Activated T-cell treated with anti-CD3 and anti-CD28 coated beads, Interleukin-2, amount 50 U/mL, for 4 hours (primary cell): ENCODE data around the gene ATP6V0A4. TPM values are rescaled to one million over a fixed set of nuclear protein-coding genes. Genes with fewer than 3 reads are reported as not detected.
"Not testable (repeated sequence)": the region's sequence is repeated elsewhere in the genome, so short reads cannot be mapped to it uniquely, and the experiment has no call there.

Source experiments
- ATAC-seq, 2 donors: fragments of 200-7000 bp; cut with Tn5 transposase; one replicate each; pipeline ENCODE4 v1.10.0; 2021
- DNase-seq: peaks from one replicate; pipeline ENCODE4 v3.0.0-alpha.2; 2020
- H3K27me3 Mint-ChIP-seq: one replicate; pipeline ENCODE4 v1.8.0; 2021; ENCODE audit warnings: low read depth, mixed read lengths
- H3K36me3 Mint-ChIP-seq: one replicate; pipeline ENCODE4 v1.8.0; 2022; ENCODE audit warnings: mixed read lengths; ENCODE audit not compliant: insufficient read depth
- H3K4me1 Mint-ChIP-seq: one replicate; pipeline ENCODE4 v1.8.0; 2021; ENCODE audit warnings: low read depth, mixed read lengths
- H3K4me3 Mint-ChIP-seq: one replicate; pipeline ENCODE4 v1.8.0; 2021; ENCODE audit warnings: mild to moderate bottlenecking, moderate library complexity, mixed read lengths
- H3K9me3 Mint-ChIP-seq: one replicate; pipeline ENCODE4 v1.8.0; 2021; ENCODE audit warnings: mixed read lengths
- total RNA-seq, 3 donors: library from RNA; stranded (reverse); gene quantifications; one replicate each; pipeline ENCODE4 v1.2.1, GENCODE V29; 2021

ATP6V0A4 gene
- total RNA-seq, 3 donors from 2014 or later, result not detected

DNA sequence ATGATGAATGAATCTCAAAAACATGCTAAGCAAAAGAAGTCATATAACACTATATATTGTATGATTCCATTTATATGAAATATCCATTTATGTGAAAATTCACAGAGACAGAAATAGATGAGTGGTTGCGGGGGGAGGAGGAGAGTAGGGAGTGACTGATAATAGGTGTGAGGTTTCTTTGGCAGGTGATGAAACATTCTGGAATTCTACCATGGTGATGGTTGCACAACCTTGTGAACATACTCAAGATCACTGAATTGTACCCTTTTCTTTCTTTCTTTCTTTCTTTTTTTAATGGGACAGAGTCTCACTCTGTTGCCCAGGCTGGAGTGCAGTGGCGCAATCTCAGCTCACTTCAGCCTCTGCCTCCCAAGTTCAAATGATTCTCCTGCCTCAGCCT, 107.5 kb downstream of the ATP6V0A4 start:
- no peak overlapping the region for H3K4me3 Mint-ChIP-seq
- ATAC-seq (no peak), DNase-seq (no peak)
- peaks cover 8% of the 10 kb centered on the region for H3K27me3 Mint-ChIP-seq
- H3K36me3 Mint-ChIP-seq, result no peaks in the 10 kb centered on the region
- H3K9me3 Mint-ChIP-seq, result peaks cover 4% of the 10 kb centered on the region
- H3K4me1 Mint-ChIP-seq, result no peaks in the 10 kb centered on the region

DNA sequence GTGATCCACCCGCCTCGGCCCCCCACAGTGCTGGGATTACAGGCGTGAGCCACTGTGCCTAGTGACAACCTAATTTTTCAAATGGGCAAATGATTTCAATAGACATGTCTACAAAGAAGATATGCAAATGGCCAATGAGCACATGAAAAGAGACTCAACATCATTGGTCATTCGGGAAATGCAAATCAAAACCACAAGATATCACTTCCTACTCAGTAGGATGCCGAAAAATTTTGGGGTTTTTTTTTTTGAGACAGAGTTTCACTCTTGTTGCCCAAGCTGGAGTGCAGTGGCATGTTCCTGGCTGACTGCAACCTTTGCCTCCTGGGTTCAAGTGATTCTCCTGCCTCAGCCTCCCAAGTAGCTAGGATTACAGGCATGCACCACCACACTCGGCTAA, 110.0 kb downstream of the ATP6V0A4 start:
- not testable (repeated sequence) for H3K4me3 Mint-ChIP-seq, DNase-seq, H3K36me3 Mint-ChIP-seq, H3K9me3 Mint-ChIP-seq, H3K27me3 Mint-ChIP-seq, ATAC-seq, H3K4me1 Mint-ChIP-seq

DNA sequence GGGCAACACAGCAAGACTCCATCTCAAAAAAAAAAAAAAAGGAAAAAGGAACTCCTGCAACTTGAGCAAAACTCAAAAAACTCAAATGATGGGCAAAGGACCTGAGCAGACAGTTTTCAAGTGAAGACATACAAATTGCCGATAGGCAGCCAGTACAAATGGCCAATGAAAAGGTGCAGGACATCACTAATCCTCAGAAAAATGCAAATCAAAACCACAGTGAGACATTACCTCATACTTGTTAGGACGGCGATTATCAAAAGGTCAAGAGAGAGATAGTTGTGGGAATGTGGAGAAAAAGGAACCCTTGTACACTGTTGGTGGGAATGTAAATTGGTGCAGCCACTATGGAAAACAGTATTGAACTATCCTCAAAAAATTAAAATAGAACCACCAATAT, 113.7 kb downstream of the ATP6V0A4 start:
- no peak overlapping the region for H3K4me3 Mint-ChIP-seq
- H3K36me3 Mint-ChIP-seq, result no peaks in the 10 kb centered on the region
- DNase-seq (no peak), ATAC-seq (no peak)
- no peaks in the 10 kb centered on the region for H3K4me1 Mint-ChIP-seq
- H3K9me3 Mint-ChIP-seq, result peaks cover 4% of the 10 kb centered on the region
- H3K27me3 Mint-ChIP-seq, result peaks cover 12% of the 10 kb centered on the region

DNA sequence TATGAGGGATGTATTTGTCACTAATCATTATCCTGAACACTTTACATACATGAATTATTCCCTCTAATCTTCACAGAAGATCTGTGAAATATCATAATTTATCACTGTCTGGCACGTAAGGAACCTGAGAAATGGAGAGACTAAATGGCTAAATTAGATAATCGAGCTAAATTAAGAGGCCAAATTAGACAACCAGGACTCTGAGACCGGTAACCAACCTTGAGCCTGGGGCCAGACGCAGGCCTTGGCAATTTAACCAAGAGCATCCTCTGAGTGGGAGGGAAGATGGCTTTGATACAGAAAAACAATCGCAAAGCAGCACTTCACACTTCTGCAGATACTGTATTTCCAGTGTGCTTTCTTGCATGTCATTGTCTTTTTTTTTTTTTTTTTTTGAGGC, 118.2 kb downstream of the ATP6V0A4 start:
- no peak for ATAC-seq
- no peaks in the 10 kb centered on the region for H3K4me1 Mint-ChIP-seq
- H3K4me3 Mint-ChIP-seq, result no peak overlapping the region
- H3K27me3 Mint-ChIP-seq, result peaks cover 3% of the 10 kb centered on the region
- no peaks in the 10 kb centered on the region for H3K36me3 Mint-ChIP-seq
- H3K9me3 Mint-ChIP-seq, result no peaks in the 10 kb centered on the region
- DNase-seq, result no peak

DNA sequence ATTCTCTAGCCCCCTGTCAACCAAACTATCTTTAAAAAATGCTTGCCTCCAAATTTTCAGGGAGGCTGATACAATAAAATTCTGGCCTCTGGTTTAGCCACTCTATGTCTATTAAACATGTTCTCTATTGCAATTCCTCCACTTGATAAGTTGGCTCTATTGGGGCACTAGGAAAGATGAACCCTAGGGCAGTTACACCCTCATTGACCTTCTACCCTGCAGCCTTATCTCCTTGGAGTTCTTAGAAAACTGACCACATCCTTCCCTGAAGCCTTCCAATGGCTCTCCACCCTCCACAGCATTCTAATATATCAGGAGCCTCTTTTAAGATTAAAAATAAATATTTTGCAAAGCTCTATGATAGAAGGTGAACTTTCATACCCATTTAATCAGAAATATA, 127.4 kb downstream of the ATP6V0A4 start:
- ATAC-seq (no peak), DNase-seq (no peak)
- Mint-ChIP-seq H3K27me3 (peaks cover 16% of the 10 kb centered on the region), H3K9me3 (no peaks in the 10 kb centered on the region), H3K4me3 (no peak overlapping the region), H3K4me1 (peaks cover 3% of the 10 kb centered on the region), H3K36me3 (no peaks in the 10 kb centered on the region)

DNA sequence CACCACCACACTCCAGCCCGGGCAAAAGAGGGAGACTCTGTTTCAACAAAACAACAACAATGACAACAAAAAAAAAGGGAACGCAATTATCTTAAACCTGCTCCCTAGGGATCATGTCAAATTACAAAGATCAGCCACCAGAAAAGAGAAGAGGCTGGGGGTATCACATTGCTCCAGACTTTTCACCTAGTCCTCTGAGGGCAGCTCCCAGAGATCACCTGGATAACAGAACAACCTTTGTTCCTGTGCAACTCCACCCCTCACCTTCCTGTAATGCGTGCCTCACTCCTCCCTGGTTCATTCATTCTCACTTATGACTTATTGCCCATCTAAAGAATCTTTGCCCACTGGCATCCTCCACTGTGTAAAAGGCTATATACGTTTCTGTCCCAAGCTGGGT, 128.6 kb downstream of the ATP6V0A4 start:
- peaks cover 24% of the 10 kb centered on the region for H3K27me3 Mint-ChIP-seq
- peaks cover 5% of the 10 kb centered on the region for H3K4me1 Mint-ChIP-seq
- no peak for DNase-seq
- H3K9me3 Mint-ChIP-seq, result no peaks in the 10 kb centered on the region
- no peak overlapping the region for H3K4me3 Mint-ChIP-seq
- no peak for ATAC-seq
- no peaks in the 10 kb centered on the region for H3K36me3 Mint-ChIP-seq

DNA sequence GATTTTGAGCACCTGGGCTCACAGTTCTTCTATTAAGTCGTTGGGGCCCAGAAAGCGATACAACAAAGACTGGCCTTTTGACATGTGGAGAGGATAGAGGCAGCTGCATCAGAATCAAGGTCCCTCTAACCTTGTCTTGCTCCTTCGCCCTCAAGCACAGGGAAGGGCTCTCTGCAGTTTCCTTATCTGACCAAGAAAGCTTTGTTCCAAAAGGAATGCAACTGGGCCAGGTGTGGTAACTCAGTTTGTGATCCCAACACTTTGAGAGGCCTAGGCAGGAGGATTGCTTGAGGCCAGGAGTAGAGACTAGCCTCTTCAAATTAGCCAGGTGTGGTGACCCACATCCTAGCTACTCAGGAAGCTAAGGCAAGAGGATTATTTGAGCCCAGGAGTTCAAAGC, 129.1 kb downstream of the ATP6V0A4 start:
- Mint-ChIP-seq H3K9me3 (no peaks in the 10 kb centered on the region), H3K4me3 (no peak overlapping the region), H3K4me1 (peaks cover 5% of the 10 kb centered on the region), H3K36me3 (no peaks in the 10 kb centered on the region), H3K27me3 (peaks cover 28% of the 10 kb centered on the region)
- DNase-seq (no peak), ATAC-seq (no peak)

DNA sequence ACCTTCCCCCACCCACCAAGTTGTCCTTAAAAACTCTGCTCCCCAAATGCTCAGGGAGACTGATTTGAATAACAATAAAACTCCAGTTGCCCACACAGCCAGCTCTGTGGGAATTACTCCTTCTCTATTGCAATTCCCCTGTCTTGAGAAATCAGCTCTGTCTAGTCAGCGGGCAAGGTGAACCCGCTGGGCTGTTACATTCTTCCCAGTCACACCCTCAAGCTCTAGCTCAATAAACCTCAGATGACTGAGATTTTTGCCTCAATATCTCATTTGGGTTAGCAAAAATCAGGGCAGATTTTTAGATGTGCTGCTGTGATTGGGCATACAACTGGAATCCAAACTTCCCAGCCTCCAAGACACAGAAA, 129.8 kb downstream of the ATP6V0A4 start:
- DNase-seq (no peak), ATAC-seq (no peak)
- no peaks in the 10 kb centered on the region for H3K36me3 Mint-ChIP-seq
- H3K27me3 Mint-ChIP-seq, result peaks cover 35% of the 10 kb centered on the region
- H3K9me3 Mint-ChIP-seq, result no peaks in the 10 kb centered on the region
- H3K4me1 Mint-ChIP-seq, result peaks cover 5% of the 10 kb centered on the region
- no peak overlapping the region for H3K4me3 Mint-ChIP-seq

DNA sequence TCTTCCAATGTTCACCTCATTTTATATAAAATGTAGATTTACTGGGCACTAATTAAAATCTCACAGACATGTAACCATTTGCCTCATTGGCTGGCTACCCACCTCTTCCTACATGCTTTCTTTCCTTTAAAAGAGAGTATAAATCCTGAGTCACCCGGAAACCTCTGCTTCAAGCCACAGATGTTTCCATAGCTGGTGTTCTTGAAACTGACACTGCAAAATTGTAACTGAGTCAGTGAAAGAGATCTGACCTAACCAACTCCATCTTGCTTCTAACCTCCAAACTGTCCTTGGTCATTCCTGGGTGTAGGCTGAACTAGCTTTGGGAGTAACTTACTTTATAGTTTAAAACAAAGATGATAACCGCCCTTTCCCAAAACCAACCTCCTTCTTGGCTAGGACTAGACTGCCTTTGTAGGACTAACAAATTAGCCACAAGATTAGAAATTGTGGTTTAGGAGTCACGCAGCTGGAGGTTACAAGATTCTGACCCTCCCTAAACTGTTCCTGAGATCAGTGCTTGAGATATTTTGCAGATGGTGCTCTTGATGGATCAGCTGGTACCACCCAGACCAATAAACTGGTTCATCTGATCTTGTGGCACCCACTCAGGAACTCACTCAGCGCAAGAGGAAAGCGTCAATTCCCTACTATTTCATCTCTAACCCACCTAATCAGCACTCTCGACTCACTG, 130.3 kb downstream of the ATP6V0A4 start:
- Mint-ChIP-seq H3K9me3 (no peaks in the 10 kb centered on the region), H3K4me1 (peaks cover 5% of the 10 kb centered on the region), H3K27me3 (peaks cover 35% of the 10 kb centered on the region), H3K36me3 (no peaks in the 10 kb centered on the region), H3K4me3 (no peak overlapping the region)
- ATAC-seq, result peak; percentile 46 to 56
- DNase-seq, result no peak

DNA sequence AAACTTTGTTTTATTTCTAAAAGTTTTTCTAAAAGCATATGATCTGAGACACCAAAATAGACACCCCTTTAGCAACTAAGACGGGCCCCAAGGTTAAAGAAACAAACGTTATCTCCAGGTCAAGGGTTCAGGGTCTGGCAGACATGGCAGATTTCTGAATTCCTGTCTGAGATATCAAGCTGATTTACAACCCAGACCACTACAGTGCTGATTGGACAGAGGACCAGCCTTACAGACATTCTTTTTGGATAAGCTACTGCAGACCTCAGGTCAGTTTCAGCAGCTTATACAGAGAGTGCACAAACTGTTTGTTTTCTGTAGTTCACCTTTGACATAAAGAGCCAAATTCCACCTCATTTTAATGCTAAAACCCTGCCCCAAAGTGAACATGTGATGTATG, 131.6 kb downstream of the ATP6V0A4 start:
- Mint-ChIP-seq H3K36me3 (no peaks in the 10 kb centered on the region), H3K27me3 (peaks cover 35% of the 10 kb centered on the region), H3K9me3 (no peaks in the 10 kb centered on the region), H3K4me1 (peaks cover 5% of the 10 kb centered on the region), H3K4me3 (no peak overlapping the region)
- no peak for ATAC-seq
- DNase-seq, result no peak

DNA sequence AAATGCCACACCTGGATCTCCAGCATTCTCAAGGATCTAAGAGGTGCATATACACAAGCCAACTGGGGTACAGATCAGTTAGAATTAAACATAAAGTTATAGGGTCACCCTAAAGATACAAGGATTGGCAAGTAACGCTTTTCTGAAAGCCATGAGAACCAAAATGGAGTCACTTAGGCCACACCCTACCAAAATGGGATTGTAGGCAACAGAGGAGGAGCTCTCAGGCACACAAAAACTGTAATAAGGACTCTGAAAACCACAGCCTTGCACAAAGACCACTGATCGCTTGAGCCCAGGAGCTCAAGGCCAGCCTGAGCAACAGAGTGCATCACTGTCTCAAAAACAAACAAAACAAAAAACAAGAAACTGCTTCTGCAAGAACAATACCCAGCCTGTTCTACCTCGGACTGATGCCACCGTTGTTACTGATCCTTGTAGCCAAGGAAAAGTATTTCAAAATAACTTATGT, 132.3 kb downstream of the ATP6V0A4 start:
- Mint-ChIP-seq H3K4me1 (peaks cover 5% of the 10 kb centered on the region), H3K9me3 (no peaks in the 10 kb centered on the region), H3K4me3 (no peak overlapping the region), H3K27me3 (peaks cover 35% of the 10 kb centered on the region), H3K36me3 (no peaks in the 10 kb centered on the region)
- no peak for ATAC-seq
- no peak for DNase-seq

DNA sequence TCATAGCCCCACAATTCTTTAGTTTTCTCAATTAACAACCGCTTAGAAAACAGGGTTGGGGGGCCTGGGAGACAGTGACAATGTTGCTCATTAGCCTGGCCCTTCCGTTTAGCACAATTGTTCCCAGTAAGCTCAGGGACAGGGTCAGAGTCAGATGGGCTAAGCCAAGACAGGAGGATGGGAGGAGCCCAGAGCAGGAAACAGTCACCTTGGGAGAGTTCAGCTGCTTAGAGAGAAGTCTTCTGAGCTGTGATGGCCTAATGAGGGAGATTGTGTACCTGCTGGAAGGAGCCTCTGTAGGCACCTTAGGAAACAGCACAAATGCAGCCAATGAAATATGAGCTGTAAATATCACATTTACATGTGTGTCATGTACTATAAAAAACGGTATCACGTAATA, 132.7 kb downstream of the ATP6V0A4 start:
- no peaks in the 10 kb centered on the region for H3K36me3 Mint-ChIP-seq
- ATAC-seq (no peak), DNase-seq (no peak)
- H3K9me3 Mint-ChIP-seq, result no peaks in the 10 kb centered on the region
- H3K27me3 Mint-ChIP-seq, result peaks cover 35% of the 10 kb centered on the region
- H3K4me3 Mint-ChIP-seq, result no peak overlapping the region
- peaks cover 5% of the 10 kb centered on the region for H3K4me1 Mint-ChIP-seq

DNA sequence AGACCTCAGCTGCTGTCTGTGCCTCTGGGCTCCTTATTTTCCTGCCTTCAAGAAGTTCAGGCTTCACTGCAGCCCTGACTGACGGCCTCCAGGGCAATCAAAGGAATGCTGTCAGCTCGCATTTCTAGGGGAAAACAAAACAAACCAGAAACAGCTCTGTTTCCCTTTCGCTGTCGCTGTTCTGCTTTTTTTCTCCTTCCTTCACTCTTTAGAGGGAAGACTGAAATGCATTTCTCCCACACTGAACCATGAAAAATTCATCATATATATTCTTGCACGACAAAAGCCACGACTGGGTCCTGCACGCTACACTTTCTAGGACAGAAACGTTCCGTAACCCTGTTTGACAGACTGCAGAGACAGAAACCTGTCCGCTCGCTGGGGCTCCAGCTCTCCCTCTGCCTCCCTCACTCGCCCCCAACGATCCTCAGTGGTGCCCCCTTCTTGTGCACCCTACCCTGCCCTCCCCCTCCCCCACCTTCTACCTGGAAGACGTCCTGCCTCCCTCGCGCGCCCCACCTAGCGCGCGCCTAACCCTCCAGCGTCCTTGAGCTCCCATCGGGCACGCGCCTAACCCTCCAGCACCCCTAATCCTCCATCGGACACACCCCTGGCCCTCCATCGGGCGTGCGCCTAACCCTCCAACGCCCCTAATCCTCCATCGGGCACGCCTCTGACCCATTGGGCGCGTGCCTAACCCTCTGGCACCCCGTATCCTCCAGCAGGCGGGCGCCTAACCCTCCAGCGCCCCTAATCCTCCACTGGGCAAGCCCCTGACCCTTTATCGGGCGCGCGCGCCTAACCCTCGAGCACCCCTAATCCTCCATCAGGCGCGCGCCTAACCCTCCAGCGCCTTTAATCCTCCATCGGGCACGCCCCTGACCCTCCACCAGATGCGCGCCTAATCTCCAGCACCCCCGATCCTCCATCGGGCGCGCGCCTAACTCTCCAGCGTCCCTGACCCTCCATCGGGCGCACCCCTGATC, 134.0 kb downstream of the ATP6V0A4 start:
- no peaks in the 10 kb centered on the region for H3K36me3 Mint-ChIP-seq
- peaks cover 35% of the 10 kb centered on the region for H3K27me3 Mint-ChIP-seq
- peaks cover 5% of the 10 kb centered on the region for H3K4me1 Mint-ChIP-seq
- ATAC-seq, result peak; percentile 25 to 43
- H3K4me3 Mint-ChIP-seq, result peak overlapping the region; percentile 68
- no peaks in the 10 kb centered on the region for H3K9me3 Mint-ChIP-seq
- DNase-seq, result no peak

DNA sequence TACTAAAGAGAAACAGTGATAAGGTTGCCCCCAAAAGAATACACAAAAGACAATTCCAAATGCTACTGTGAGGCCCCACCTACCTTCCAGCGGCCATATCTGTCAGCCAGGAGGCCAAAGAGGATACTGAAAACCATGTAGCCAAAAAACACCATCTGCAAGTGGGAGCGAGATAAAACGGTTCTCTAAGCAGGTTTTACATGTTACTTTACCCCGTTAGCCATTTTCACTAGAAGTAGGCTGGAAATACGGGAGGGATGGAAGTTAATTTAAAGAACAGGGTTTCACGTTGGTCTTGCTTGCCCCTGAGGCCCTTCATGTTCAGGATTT, 135.0 kb downstream of the ATP6V0A4 start:
- H3K4me3 Mint-ChIP-seq, result no peak overlapping the region
- DNase-seq (no peak), ATAC-seq (no peak)
- H3K9me3 Mint-ChIP-seq, result no peaks in the 10 kb centered on the region
- H3K36me3 Mint-ChIP-seq, result no peaks in the 10 kb centered on the region
- H3K27me3 Mint-ChIP-seq, result peaks cover 32% of the 10 kb centered on the region
- peaks cover 4% of the 10 kb centered on the region for H3K4me1 Mint-ChIP-seq
